NCI-H1694 treated with DMSO at 0.1 percent for 48 hours (cell line): ENCODE results near the gene NOP10.

Experiments used
- DNase-seq: peaks from one replicate; lab custom pipeline; 2025; lab: John Stamatoyannopoulos, UW

The NOP10 gene

GRCh38 chr15:34332553-34333120, 10.3 kb downstream of the NOP10 start:
- no peak for DNase-seq

GRCh38 chr15:34331809-34332208, 11.1 kb downstream of the NOP10 start:
- no peak for DNase-seq

GRCh38 chr15:34330279-34330678, 12.7 kb downstream of the NOP10 start:
- DNase-seq: no peak

GRCh38 chr15:34329006-34329405, 13.9 kb downstream of the NOP10 start:
- DNase-seq: no peak

GRCh38 chr15:34327906-34328305, 15.0 kb downstream of the NOP10 start:
- DNase-seq: no peak

GRCh38 chr15:34325368-34325767, 17.6 kb downstream of the NOP10 start:
- no peak for DNase-seq

- no peak for DNase-seq
Observed at GRCh38 chr15:34324933-34325332, 18.0 kb downstream of the NOP10 start.

- DNase-seq: no peak
Observed at GRCh38 chr15:34323217-34323616, 19.7 kb downstream of the NOP10 start.

GRCh38 chr15:34318277-34319079, 24.5 kb downstream of the NOP10 start:
- DNase-seq: no peak

GRCh38 chr15:34314491-34315490, 28.1 kb downstream of the NOP10 start:
- DNase-seq: no peak

GRCh38 chr15:34311563-34311962, 31.4 kb downstream of the NOP10 start:
- DNase-seq: no peak

GRCh38 chr15:34304613-34305012, 38.3 kb downstream of the NOP10 start:
- DNase-seq: no peak

GRCh38 chr15:34301058-34301457, 41.9 kb downstream of the NOP10 start:
- DNase-seq: no peak

- DNase-seq: no peak
Observed at GRCh38 chr15:34297059-34297458, 45.9 kb downstream of the NOP10 start.

- DNase-seq: no peak
Observed at GRCh38 chr15:34292621-34293020, 50.3 kb downstream of the NOP10 start.
